Measurements from ENCODE around the gene HSPA4L. TPM values are rescaled to one million over a fixed set of nuclear protein-coding genes. Genes with fewer than 3 reads are reported as not detected.

The HSPA4L gene
- total RNA-seq, 4 donors from 2014 or later, result 8.2 to 12.5 (median 8.7) TPM

DNA sequence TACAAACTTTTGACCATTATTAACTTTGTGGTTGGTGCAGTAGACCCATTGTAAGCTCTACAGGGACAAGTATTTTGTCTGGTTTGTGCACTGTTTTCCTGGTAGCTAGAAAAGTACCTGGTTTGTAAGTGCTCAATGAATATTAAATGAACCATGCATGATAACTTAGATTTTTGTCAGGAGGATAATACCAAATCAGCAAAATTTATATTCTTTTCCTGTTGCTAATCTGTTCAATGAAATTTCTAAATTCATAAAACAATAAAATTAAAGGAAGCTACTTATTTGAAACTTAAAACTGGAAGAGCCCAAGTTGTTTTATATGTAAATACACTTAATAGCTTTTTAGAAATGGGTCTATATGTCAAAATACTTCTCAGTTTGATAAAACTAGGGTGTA lies 17.6 kb downstream of the HSPA4L start:
- TF ChIP-seq EP300 (IDR thresholded peaks at IDR 0.05) (no peak), POLR2AphosphoS5 (IDR thresholded peaks at IDR 0.05) (no peak), POLR2A (IDR thresholded peaks at IDR 0.05) (no peak)
- TF ChIP-seq, protein P1, sequence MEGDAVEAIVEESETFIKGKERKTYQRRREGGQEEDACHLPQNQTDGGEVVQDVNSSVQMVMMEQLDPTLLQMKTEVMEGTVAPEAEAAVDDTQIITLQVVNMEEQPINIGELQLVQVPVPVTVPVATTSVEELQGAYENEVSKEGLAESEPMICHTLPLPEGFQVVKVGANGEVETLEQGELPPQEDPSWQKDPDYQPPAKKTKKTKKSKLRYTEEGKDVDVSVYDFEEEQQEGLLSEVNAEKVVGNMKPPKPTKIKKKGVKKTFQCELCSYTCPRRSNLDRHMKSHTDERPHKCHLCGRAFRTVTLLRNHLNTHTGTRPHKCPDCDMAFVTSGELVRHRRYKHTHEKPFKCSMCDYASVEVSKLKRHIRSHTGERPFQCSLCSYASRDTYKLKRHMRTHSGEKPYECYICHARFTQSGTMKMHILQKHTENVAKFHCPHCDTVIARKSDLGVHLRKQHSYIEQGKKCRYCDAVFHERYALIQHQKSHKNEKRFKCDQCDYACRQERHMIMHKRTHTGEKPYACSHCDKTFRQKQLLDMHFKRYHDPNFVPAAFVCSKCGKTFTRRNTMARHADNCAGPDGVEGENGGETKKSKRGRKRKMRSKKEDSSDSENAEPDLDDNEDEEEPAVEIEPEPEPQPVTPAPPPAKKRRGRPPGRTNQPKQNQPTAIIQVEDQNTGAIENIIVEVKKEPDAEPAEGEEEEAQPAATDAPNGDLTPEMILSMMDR (IDR thresholded peaks at IDR 0.05), result no peak
- no peak for ATAC-seq
- H3K4me1 ChIP-seq, result no peaks in the 10 kb centered on the region
- H3K4me3 ChIP-seq, result no peak overlapping the region
- H3K36me3 ChIP-seq, result peaks cover 0 to 30% of the 10 kb centered on the region in 2 donors
- no peaks in the 10 kb centered on the region for H3K27me3 ChIP-seq
- no peak overlapping the region for H3K27ac ChIP-seq
- no peaks in the 10 kb centered on the region for H3K9me3 ChIP-seq

DNA sequence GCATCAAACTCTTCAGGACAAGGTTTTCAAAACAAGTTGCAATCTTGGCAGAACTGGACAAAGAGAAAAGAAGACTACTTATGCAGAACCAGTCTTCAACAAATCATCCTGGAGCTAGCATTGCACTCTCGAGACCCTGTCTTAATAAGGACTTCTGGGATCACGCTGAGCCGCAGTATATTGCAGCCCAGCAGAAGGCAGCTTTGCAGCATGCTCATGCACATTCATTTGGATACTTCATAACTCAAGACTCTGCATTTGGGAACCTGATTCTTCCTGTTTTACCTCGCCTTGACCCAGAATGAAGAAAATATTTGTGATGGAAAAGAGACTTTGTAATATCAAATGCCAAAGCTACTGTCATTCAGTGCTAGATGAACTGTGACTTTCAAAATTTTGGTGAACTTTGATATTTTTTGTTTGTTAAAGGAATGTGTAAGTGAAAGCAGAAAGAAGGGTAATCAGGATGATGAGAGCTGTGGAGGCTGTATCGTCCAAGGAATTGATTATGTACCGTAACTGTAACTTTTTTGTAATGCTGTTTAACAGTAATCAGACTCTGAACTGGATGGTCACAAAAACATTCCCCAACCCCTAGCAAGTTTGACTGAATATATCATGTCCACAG lies 27.2 kb downstream of the HSPA4L start:
- H3K36me3 ChIP-seq, result peaks cover 0 to 39% of the 10 kb centered on the region in 2 donors
- ATAC-seq, result no peak
- no peak overlapping the region for H3K27ac ChIP-seq
- no peak overlapping the region for H3K4me3 ChIP-seq
- H3K9me3 ChIP-seq, result no peaks in the 10 kb centered on the region
- no peaks in the 10 kb centered on the region for H3K27me3 ChIP-seq
- WGBS, 2 donors (ENCODE audit: low coverage in 1 of 2), result 37 to 49% methylated on average over 6 of the region's 6 CpGs
- TF ChIP-seq EP300 (IDR thresholded peaks at IDR 0.05) (no peak), POLR2A (IDR thresholded peaks at IDR 0.05) (no peak), POLR2AphosphoS5 (IDR thresholded peaks at IDR 0.05) (no peak)
- TF ChIP-seq, protein P1 (IDR thresholded peaks at IDR 0.05), result no peak
- H3K4me1 ChIP-seq, result peaks cover 0 to 6% (median 0%) of the 10 kb centered on the region in 3 donors

DNA sequence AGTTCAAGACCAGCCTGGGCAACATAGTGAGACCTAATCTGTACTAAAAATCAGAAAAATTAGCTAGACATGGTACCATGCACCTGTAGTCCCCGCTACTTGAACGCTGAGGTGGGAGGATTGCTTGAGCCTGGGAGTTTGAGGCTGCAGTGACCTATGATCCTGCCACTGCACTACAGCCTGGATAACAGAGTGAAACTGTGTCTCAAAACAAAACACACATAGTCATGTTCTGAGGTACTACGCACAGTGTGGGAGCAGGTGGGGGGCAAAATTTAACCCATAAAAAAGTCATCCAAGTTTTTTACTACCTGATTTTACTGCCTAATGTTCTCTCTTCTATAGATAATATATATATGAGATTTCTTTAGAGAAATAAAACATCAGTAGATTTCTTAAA lies 28.4 kb downstream of the HSPA4L start:
- TF ChIP-seq POLR2A (IDR thresholded peaks at IDR 0.05) (no peak), POLR2AphosphoS5 (IDR thresholded peaks at IDR 0.05) (no peak), EP300 (IDR thresholded peaks at IDR 0.05) (no peak)
- TF ChIP-seq, protein P1 (IDR thresholded peaks at IDR 0.05), result no peak
- H3K27ac ChIP-seq, result no peak overlapping the region
- no peak overlapping the region for H3K4me3 ChIP-seq
- no peaks in the 10 kb centered on the region for H3K9me3 ChIP-seq
- peaks cover 0 to 27% of the 10 kb centered on the region in 2 donors for H3K36me3 ChIP-seq
- 92 to 100% methylated on average over 1 to 3 of the region's 3 CpGs for WGBS, 2 donors (ENCODE audit: low coverage in 1 of 2)
- no peak for ATAC-seq
- peaks cover 0 to 6% (median 0%) of the 10 kb centered on the region in 3 donors for H3K4me1 ChIP-seq
- no peaks in the 10 kb centered on the region for H3K27me3 ChIP-seq

DNA sequence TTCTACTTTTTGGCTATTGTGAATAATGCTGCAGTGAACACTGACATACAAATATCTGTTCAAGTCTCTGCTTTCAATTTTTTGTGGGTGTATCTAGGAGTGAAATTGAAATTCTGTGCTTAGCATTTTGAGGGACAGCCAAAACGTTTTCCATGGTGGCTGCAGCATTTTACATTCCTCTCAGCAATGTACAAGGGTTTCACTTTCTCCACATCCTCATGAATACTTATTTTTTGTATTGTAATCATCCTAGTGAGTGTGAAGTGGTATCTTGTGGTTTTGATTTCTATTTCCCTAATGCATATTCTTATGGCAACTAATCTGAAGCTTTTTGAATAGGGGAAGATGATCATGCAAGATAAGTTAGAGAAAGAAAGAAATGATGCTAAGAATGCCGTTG lies 40.3 kb downstream of the HSPA4L start:
- no peak overlapping the region for H3K27ac ChIP-seq
- TF ChIP-seq POLR2AphosphoS5 (IDR thresholded peaks at IDR 0.05) (no peak), POLR2A (IDR thresholded peaks at IDR 0.05) (no peak), EP300 (IDR thresholded peaks at IDR 0.05) (no peak)
- TF ChIP-seq, protein P1 (IDR thresholded peaks at IDR 0.05), result no peak
- H3K4me3 ChIP-seq, result no peak overlapping the region
- H3K27me3 ChIP-seq, result no peaks in the 10 kb centered on the region
- no peaks in the 10 kb centered on the region for H3K4me1 ChIP-seq
- 42 to 50% methylated on average over 2 of the region's 2 CpGs for WGBS, 2 donors (ENCODE audit: low coverage in 1 of 2)
- H3K36me3 ChIP-seq, result peaks cover 3 to 41% of the 10 kb centered on the region in 2 donors
- no peaks in the 10 kb centered on the region for H3K9me3 ChIP-seq
- no peak for ATAC-seq

DNA sequence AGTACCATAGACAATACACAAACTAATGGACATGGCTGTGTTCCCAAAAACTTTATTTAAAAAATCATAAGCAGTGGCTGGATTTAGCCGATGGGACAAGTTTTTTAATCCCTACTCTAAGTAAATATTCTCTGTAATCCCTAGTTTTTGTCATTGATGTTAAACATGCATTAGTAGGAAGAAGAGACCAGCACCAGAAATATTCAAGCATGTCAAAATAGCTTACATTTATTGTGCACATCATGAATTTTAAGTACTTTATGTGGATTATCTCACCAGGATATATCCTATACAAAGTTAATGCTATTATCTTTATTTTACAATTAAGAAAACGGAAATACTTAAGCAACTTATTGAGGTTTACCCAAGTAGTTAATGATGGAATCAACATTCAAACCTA lies 46.0 kb downstream of the HSPA4L start:
- TF ChIP-seq, protein P1 (IDR thresholded peaks at IDR 0.05), result no peak
- TF ChIP-seq POLR2A (IDR thresholded peaks at IDR 0.05) (no peak), EP300 (IDR thresholded peaks at IDR 0.05) (no peak), POLR2AphosphoS5 (IDR thresholded peaks at IDR 0.05) (no peak)
- no peak overlapping the region for H3K27ac ChIP-seq
- ATAC-seq, result no peak
- no peak overlapping the region for H3K4me3 ChIP-seq
- no peaks in the 10 kb centered on the region for H3K4me1 ChIP-seq
- H3K9me3 ChIP-seq, result no peaks in the 10 kb centered on the region
- peaks cover 3 to 33% of the 10 kb centered on the region in 2 donors for H3K36me3 ChIP-seq
- WGBS, 2 donors (ENCODE audit: low coverage in 1 of 2), result 70 to 85% methylated on average over 2 of the region's 2 CpGs
- H3K27me3 ChIP-seq, result no peaks in the 10 kb centered on the region
